ENCODE data around the gene ERF.
"Not testable (repeated sequence)": the region's sequence is repeated elsewhere in the genome, so short reads cannot be mapped to it uniquely, and the experiment has no call there.

DNA sequence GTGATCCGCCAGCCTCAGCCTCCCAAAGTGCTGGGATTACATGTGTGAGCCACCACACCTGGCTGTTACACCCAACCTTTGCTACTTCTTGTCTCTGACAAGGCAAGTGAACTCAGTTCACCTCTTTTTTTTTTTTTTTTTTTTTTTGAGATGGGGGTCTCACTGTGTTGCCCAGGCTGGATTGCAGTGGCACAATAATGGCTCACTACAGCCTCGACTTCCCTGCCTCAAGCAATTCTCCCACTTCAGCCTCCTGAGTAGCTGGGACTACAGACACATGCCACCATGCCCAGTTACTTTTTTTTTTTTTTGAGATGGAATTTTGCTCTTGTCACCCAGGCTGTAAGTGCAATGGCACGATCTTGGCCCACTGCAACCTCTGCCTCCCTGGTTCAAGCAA is 2.9 kb upstream of the ERF start:
- TF ChIP-seq, protein P1, sequence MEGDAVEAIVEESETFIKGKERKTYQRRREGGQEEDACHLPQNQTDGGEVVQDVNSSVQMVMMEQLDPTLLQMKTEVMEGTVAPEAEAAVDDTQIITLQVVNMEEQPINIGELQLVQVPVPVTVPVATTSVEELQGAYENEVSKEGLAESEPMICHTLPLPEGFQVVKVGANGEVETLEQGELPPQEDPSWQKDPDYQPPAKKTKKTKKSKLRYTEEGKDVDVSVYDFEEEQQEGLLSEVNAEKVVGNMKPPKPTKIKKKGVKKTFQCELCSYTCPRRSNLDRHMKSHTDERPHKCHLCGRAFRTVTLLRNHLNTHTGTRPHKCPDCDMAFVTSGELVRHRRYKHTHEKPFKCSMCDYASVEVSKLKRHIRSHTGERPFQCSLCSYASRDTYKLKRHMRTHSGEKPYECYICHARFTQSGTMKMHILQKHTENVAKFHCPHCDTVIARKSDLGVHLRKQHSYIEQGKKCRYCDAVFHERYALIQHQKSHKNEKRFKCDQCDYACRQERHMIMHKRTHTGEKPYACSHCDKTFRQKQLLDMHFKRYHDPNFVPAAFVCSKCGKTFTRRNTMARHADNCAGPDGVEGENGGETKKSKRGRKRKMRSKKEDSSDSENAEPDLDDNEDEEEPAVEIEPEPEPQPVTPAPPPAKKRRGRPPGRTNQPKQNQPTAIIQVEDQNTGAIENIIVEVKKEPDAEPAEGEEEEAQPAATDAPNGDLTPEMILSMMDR (conservative IDR thresholded peaks at IDR 0.05; ENCODE audit: low read length): not testable (repeated sequence)
- TF ChIP-seq EZH2phosphoT487 (IDR thresholded peaks at IDR 0.05; ENCODE audit: borderline replicate concordance, low read depth, low read length): not testable (repeated sequence)
